Stimulated activated naive CD8-positive, alpha-beta T cell treated with anti-CD3 and anti-CD28 coated beads, Interleukin-15, amount 100 ng/mL, for 72 hours (primary cell): ENCODE data around the gene HMOX1.
"Not testable (repeated sequence)": the region's sequence is repeated elsewhere in the genome, so short reads cannot be mapped to it uniquely, and the experiment has no call there.

Source experiments
- ATAC-seq: fragments of 150-1000 bp; cut with Tn5 transposase; 2 replicates; pipeline ENCODE4 v1.10.0; 2021; ENCODE audit warnings: mild to moderate bottlenecking, moderate library complexity
- DNase-seq, 2 donors: peaks; one replicate each; pipeline ENCODE4 v3.0.0; 2021 to 2022
- H3K27ac Mint-ChIP-seq, 2 donors: one replicate each; pipeline ENCODE4 v1.8.0; 2022; ENCODE audit warnings: mild to moderate bottlenecking in 2 of 2, mixed read lengths in 2 of 2, moderate library complexity in 2 of 2
- H3K27me3 Mint-ChIP-seq: one replicate; pipeline ENCODE4 v1.8.0; 2022; ENCODE audit warnings: mixed read lengths
- H3K4me1 Mint-ChIP-seq: one replicate; pipeline ENCODE4 v1.8.0; 2022; ENCODE audit warnings: mild to moderate bottlenecking, mixed read lengths
- H3K4me3 Mint-ChIP-seq, 2 donors: one replicate each; pipeline ENCODE4 v1.8.0; 2022; ENCODE audit warnings: mild to moderate bottlenecking in 2 of 2, mixed read lengths in 2 of 2, moderate library complexity in 1 of 2
- H3K9me3 Mint-ChIP-seq, 2 donors: one replicate each; pipeline ENCODE4 v1.8.0; 2022; ENCODE audit warnings: mixed read lengths in 2 of 2

Gene HMOX1

DNA sequence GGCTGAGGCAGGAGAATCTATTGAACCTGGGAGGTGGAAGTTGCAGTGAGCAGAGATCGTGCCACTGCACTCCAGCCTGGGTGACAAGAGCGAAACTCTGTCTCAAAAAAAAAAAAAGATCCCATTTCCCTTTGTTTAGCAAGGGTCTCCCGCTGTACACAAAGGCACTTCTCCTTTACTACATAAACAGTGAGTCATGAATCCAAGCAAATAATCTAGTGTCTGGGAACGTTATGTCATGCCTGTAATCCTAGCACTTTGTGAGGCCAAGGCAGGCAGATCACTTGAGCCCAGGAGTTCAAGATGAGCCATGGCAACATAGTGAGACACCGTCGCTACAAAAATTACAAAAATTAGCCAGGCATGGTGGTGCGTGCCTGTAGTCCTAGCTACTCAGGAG is 16.7 kb upstream of the HMOX1 start:
- H3K9me3 Mint-ChIP-seq = not testable (repeated sequence)

DNA sequence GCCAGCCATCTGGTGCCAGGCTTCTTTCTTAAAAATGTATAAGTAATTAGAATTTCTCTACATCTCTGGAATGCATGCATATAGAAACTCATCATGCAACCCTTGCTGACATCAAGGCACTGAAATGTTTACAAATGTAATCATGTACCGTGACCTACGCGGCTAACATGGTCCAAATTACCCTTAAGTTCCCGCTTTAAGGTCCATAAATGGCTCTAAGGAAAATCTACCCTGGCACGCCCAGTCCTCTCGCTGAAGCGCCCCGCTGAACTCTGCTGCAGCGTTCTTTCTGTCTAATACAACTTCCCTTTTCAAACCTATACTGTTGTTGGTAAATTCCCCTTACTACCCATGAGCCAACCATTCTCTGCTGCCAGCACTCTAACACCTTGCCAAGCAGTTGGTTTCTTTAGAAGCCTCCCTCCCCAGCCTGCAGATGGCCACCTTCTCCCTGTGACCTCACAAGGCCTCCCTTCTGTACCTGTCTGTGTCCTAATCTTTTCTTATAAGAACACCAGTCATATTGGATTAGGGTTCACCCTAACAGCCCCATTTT is 13.5 kb upstream of the HMOX1 start:
- Mint-ChIP-seq H3K4me1 (peaks cover 6% of the 10 kb centered on the region), H3K27ac (peak overlapping the region in 1 of 2 donors; percentile 75), H3K9me3 (no peaks in the 10 kb centered on the region), H3K27me3 (peaks cover 60% of the 10 kb centered on the region), H3K4me3 (no peak overlapping the region)
- ATAC-seq (no peak), DNase-seq (no peak)

More for the DNA sequence above, 16.7 kb upstream of the HMOX1 start:
- H3K27me3 Mint-ChIP-seq = peaks cover 57% of the 10 kb centered on the region
- not testable (repeated sequence) for H3K27ac Mint-ChIP-seq, H3K4me3 Mint-ChIP-seq, ATAC-seq, DNase-seq, H3K4me1 Mint-ChIP-seq

DNA sequence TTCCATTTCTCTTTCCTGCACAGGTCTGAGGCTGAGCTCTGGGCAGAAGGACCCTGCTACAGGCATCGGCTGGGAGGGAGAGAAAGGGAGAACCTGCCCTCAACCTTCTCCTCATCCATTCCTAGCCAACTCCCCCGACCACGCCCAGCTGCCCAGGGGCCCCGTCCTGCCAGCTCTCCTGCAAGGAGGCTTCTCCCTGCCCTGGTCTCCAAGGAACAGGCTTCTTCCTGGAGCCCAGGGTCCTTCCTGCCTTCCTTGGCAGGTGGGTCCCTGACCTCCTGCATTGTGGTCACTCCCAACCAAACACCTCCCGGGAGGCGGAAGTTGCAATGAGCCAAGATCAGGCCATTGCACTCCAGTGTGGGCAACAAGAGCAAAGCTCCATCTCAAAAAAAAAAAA is 12.5 kb upstream of the HMOX1 start:
- Mint-ChIP-seq H3K4me3 (no peak overlapping the region), H3K27ac (no peak overlapping the region), H3K4me1 (peaks cover 6% of the 10 kb centered on the region), H3K9me3 (no peaks in the 10 kb centered on the region), H3K27me3 (peaks cover 59% of the 10 kb centered on the region)
- DNase-seq (no peak), ATAC-seq (no peak)

DNA sequence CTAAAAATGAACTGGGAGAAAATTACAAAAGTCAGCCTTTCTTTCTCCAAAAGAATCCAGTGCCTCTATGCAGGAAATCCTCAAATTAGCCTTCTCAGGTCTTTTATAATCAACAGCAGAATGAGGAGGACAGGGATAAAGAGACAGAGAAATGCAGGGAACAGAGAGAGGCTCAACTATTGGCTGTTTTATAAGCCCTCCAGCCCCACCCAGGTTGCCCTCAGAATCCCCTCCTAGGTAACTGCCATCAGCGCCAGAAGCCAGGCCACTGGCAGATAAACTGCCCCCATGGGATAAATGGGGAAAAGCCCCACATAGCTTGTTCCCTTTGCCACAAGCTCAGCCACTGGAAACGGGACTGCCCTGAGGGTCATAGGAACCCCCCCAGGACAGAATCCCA is 10.9 kb upstream of the HMOX1 start:
- no peak for DNase-seq
- no peak overlapping the region for H3K4me3 Mint-ChIP-seq
- no peak for ATAC-seq
- no peak overlapping the region for H3K27ac Mint-ChIP-seq
- H3K4me1 Mint-ChIP-seq = peaks cover 6% of the 10 kb centered on the region
- H3K9me3 Mint-ChIP-seq = no peaks in the 10 kb centered on the region
- peaks cover 59% of the 10 kb centered on the region for H3K27me3 Mint-ChIP-seq

DNA sequence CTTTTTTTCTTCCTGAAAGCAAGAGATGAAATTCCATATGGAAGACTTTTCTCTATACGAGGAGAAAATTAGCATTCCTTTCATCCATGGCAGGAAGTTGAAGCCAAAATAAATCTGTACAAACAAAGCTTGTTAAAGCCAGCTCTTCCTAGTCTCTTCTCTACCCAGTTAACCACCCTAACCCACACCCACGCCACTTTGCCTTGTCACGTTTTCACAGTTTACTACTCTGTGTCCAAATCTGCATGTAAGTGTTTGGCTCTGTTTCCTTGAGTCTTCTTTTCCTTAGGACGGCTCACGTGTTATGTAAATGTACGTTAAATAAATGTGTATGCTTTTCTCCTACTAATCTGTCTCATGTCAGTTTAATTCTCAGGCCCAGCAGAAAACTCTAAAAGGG is 7.1 kb upstream of the HMOX1 start:
- no peak overlapping the region for H3K27ac Mint-ChIP-seq

DNA sequence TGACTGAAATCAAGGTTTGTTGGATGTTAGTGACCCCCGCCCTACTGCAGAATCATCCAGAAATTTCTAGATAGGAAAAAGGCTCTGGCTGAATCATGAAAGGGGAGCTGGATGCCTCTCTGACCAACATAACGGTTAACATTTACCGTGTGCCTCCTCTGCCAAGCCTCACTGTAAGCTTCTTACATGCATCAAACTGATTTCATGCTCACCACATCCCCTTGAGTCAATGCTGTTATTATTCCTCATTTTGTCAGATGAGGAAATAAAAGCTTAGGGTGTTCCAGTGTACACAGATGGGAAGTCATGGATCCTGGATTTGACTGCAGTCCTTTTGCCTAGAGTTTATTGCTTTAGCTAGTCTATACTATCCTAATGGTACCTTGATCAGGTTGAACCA is 5.9 kb upstream of the HMOX1 start:
- no peak overlapping the region for H3K27ac Mint-ChIP-seq
- H3K9me3 Mint-ChIP-seq = no peaks in the 10 kb centered on the region
- DNase-seq (no peak), ATAC-seq (no peak)
- H3K27me3 Mint-ChIP-seq = peaks cover 15% of the 10 kb centered on the region
- H3K4me1 Mint-ChIP-seq = peaks cover 29% of the 10 kb centered on the region
- H3K4me3 Mint-ChIP-seq = no peak overlapping the region

More for the DNA sequence above, 7.1 kb upstream of the HMOX1 start:
- peaks cover 28% of the 10 kb centered on the region for H3K4me1 Mint-ChIP-seq
- no peaks in the 10 kb centered on the region for H3K9me3 Mint-ChIP-seq
- peaks cover 22% of the 10 kb centered on the region for H3K27me3 Mint-ChIP-seq
- no peak overlapping the region for H3K4me3 Mint-ChIP-seq
- DNase-seq (no peak), ATAC-seq (no peak)

DNA sequence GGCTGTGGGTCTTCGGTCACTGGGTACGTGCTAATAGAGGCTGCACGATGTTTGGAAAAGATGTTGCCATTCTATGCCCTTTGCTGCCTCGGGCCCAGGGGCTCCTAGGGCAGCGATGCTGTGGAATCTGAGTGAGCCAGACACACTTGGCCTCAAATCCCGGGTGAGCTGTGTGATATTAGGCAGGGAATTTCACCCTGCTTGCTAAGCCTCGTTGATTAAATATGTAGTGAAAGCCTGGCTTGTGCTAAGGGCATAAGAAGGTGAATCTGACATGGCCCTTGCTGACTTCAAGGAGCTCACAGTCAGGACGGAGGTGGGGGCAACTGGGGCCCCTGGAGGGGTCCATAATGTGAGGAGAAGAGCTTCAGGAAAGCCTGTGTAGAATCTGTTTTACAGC is 5.4 kb upstream of the HMOX1 start:
- Mint-ChIP-seq H3K4me1 (peaks cover 34% of the 10 kb centered on the region), H3K9me3 (no peaks in the 10 kb centered on the region), H3K27me3 (peaks cover 15% of the 10 kb centered on the region), H3K27ac (no peak overlapping the region), H3K4me3 (no peak overlapping the region)
- DNase-seq (no peak), ATAC-seq (no peak)

DNA sequence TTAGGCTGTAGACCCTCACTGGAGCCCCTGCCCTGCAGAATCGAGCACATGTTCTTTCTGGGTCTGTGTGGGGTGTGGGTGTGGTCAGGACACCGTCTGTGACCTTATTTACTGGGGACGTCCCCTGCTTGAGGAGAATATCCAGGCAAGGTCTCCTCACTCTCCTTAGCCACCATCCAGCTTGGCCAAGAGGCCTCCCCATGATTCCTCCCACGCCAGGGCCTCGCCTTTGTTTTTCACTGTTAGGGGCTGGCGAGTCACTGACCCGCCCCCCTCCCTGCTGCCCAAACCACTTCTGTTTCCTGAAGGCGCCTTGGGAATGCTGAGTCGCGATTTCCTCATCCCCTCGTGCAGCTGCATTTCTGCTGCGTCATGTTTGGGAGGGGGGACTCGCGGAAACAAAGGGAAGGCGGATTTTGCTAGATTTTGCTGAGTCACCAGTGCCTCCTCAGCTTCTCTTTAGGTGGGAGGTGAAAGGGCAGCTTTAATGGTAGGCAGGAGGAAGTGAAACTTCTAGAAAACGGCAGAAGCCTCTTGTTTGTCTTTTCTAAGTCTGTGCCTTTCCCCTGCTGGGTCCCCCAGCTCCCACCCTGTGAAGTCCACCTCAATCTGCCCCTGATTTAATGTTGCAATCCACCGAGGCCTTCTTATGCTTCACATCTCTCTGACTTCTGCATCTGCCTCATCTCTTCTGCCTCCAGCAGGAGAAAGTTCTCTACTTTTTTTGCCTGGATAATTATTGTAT is 4.0 kb upstream of the HMOX1 start:
- H3K4me3 Mint-ChIP-seq = peak overlapping the region; percentile 12 to 63
- ATAC-seq (no peak), DNase-seq (peak in 1 of 2 donors; percentile 24)
- peaks cover 23% of the 10 kb centered on the region for H3K27me3 Mint-ChIP-seq
- H3K4me1 Mint-ChIP-seq = peaks cover 45% of the 10 kb centered on the region
- H3K9me3 Mint-ChIP-seq = no peaks in the 10 kb centered on the region
- peak overlapping the region; percentile 67 to 71 for H3K27ac Mint-ChIP-seq

DNA sequence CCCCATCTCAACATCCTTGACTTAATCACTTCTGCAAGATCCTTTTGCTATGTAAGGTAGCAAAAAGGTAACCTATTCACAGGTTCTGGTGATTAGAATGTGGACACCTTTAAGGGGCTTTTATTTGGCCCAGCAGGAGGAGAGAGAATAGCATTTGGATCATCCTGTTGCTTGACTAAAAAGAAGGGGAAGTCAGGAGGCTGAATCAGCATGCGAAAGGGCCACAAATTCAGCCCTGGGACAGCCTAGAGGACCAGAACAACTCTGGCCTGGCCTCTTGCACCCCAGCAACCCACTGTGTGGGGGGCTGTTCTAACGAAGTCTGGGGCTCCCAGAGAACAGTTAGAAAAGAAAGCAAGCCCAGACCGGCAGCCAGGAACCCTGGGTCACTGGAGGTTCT is 3.2 kb upstream of the HMOX1 start:
- peaks cover 42% of the 10 kb centered on the region for H3K4me1 Mint-ChIP-seq
- ATAC-seq (no peak), DNase-seq (no peak)
- no peaks in the 10 kb centered on the region for H3K9me3 Mint-ChIP-seq
- H3K4me3 Mint-ChIP-seq = peak overlapping the region; percentile 0 to 63
- H3K27ac Mint-ChIP-seq = peak overlapping the region in 1 of 2 donors; percentile 67
- peaks cover 32% of the 10 kb centered on the region for H3K27me3 Mint-ChIP-seq

DNA sequence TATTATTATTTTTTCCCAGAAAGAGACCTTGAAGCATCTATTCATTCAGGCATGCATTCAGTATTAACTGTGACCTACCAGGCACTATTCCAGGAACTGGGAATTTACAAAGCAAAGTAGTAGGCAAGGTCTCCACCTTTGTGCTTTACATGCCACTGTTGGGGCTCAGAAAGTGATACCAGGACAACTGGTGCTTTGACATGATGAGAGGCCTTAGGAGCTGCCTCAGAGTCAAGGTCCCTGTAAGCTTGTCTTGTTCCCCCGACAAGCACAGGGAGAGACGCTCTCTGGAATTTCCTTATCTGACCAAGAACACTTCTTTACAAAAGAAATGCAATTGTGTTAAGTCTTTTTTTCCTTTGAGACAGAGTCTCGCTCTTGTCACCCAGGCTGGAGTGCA is 2.3 kb upstream of the HMOX1 start:
- no peaks in the 10 kb centered on the region for H3K9me3 Mint-ChIP-seq
- H3K4me3 Mint-ChIP-seq = no peak overlapping the region
- H3K4me1 Mint-ChIP-seq = peaks cover 42% of the 10 kb centered on the region
- H3K27ac Mint-ChIP-seq = no peak overlapping the region
- peaks cover 41% of the 10 kb centered on the region for H3K27me3 Mint-ChIP-seq
- no peak for DNase-seq
- ATAC-seq = no peak

DNA sequence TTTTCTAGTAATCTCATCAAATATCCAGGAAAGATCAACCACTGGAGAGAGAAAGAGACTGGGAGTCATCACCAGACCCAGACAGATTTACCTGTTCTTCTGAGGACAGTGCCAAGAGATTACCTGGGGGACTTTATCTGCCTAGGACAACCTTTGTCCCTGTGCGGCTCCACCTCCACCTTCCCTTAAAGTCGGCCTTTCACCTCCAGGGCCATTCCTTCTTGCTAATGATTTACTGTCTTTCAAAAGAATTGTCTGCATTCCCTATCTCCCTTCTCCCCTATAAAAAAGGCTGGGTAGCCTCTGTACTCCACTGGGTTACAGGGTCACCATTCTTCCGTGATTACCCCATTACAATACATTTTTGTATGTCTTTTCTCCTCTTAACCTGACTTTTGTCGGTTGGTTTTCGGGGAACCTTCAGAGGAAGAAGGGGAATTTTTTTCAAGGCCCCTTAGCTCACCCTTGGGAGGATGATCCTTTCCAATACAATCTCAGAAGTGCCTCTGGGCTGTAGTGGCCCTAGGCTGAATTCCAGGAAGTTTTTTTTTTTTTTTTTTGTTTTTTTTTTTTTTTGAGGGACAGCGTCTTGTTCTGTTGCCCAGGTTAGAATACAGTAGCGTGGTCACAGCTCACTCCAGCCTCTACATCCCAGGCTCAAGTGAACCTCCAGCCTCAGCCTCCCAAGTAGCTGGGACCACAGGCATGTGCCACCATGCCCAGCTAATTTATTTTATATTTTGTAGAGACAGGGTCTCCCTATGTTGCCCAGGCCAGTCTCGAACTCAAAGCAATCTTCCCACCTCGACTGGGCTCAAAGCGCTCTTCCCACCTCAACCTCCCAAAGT is 1.5 kb upstream of the HMOX1 start:
- peak overlapping the region in 1 of 2 donors; percentile 26 for H3K27ac Mint-ChIP-seq
- peaks cover 48% of the 10 kb centered on the region for H3K27me3 Mint-ChIP-seq
- ATAC-seq = no peak
- H3K9me3 Mint-ChIP-seq = no peaks in the 10 kb centered on the region
- peaks cover 42% of the 10 kb centered on the region for H3K4me1 Mint-ChIP-seq
- DNase-seq = no peak
- H3K4me3 Mint-ChIP-seq = no peak overlapping the region

DNA sequence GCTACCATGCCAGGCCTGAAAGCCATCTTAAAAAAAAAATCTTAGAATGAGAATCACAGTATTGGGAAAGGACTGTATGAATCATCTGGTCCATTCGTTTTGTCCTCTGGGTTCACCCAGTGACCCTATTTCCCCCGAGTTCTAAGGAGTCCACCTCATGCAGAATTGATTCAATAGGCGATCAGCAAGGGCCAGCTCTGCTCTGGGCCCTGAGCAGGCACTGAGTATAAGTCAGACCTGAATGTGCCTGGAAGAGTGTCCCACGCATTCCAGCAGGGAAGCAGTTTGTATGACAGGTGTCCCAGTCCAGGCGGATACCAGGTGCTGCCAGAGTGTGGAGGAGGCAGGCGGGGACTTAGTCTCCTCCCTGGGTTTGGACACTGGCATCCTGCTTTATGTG is 883 bp upstream of the HMOX1 start:
- peak overlapping the region in 1 of 2 donors; percentile 26 for H3K27ac Mint-ChIP-seq
- H3K4me3 Mint-ChIP-seq = peak overlapping the region in 1 of 2 donors; percentile 56
- peaks cover 55% of the 10 kb centered on the region for H3K27me3 Mint-ChIP-seq
- no peaks in the 10 kb centered on the region for H3K9me3 Mint-ChIP-seq
- no peak for DNase-seq
- ATAC-seq = no peak
- peaks cover 42% of the 10 kb centered on the region for H3K4me1 Mint-ChIP-seq

DNA sequence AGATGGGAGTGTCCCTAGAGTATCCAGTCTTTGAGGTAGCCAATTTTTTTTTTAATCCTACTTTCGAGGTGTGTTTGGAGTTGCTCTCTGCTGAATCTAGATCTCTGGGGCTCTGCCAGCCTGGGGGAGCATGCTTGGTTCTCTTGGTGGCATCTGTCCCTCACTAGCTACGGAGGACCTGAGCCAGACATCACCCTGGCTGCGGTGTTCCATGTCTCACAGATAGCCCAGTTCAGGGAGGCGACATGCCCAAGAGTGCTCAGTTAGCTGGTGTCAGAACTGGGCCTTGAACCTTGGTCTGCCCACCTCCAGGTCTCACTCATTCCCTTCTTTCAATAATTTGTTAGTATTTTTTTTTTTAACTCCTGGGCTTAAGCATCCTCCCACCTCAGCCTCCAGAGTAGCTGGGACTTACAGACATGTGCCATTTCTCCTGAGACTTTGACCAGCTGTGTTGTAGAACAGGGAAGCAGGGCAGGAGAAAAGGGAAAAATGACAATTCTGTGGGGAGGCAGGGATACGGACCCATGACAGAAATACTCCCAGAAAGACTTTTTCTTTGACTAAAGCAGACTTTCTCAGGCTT is 621 bp downstream of the HMOX1 start:
- Mint-ChIP-seq H3K27me3 (peaks cover 62% of the 10 kb centered on the region), H3K4me3 (peak overlapping the region; percentile 56 to 64), H3K9me3 (no peaks in the 10 kb centered on the region), H3K27ac (peak overlapping the region in 1 of 2 donors; percentile 59), H3K4me1 (peaks cover 39% of the 10 kb centered on the region)
- DNase-seq (no peak), ATAC-seq (no peak)

DNA sequence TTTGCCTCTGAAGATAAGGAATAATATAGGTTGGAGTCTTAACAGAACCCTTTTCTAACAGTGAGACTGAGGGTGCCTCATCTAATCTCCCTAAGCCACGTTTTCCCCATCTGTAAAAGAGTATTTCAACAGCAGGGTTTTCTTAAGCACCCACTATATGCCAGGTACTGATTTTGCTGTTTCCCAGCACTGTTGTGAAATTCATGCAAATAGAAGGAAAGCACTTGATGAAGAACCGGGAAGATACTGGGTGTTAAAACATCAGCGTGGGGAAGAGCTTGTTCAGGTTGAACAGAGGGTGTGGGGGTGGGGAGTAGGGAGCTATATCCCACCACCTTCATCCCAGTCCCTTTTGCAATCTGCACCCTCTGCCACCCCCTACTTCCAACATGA is 2.8 kb downstream of the HMOX1 start:
- Mint-ChIP-seq H3K4me3 (no peak overlapping the region), H3K27ac (no peak overlapping the region), H3K27me3 (peaks cover 75% of the 10 kb centered on the region), H3K4me1 (peaks cover 20% of the 10 kb centered on the region), H3K9me3 (no peaks in the 10 kb centered on the region)
- DNase-seq (no peak), ATAC-seq (no peak)

DNA sequence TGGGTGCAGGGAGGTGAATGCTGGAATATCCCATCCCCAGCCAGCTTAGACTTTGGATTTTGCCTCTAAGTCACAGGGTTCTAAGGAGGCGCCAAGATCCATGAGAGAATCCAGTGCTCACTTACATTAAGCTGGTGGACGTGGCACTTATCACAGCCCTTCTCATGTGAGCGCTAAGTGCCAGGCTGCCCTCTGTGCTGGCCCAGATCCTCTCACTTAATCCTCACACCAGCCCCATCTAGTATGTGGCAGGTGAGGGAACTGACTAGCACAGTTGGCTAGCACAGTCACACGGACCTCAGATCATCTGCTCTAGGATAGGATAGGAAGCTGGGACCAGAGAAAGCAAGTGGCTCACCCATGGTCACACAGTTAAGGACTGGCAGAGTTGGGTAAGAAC is 3.6 kb downstream of the HMOX1 start:
- no peak overlapping the region for H3K4me3 Mint-ChIP-seq
- peaks cover 83% of the 10 kb centered on the region for H3K27me3 Mint-ChIP-seq
- H3K9me3 Mint-ChIP-seq = no peaks in the 10 kb centered on the region
- H3K27ac Mint-ChIP-seq = no peak overlapping the region
- peaks cover 20% of the 10 kb centered on the region for H3K4me1 Mint-ChIP-seq
- no peak for ATAC-seq
- no peak for DNase-seq
